Suppressor macrophage (primary cell): Measurements from ENCODE around the gene TUBB6.
A peak's percentile ranks its signal among the peaks of the same experiment; 100 is the strongest.

Experiments used
- DNase-seq, 4 experiments: peaks; one replicate each; pipeline ENCODE4 v3.0.0-alpha.2; 2020 to 2022

The TUBB6 gene

DNA sequence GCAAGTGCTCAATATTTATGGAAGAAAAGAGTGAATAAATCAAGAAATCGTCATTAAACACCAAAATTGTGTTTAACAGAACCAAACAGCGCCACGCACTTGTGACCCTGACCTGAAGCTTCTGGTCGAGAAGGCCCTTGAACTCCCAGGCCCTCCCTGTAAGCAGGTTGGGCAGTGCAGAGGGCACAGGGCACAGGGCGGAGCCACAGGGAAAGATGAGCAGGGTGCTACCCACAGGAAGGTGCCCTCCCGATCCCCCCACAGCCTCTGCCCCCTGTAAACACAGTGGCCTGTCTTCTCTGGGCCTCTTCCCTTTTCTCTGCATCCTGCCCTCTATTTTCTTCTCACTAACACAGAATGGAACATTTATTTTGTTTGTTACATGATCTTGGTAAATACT lies 16.9 kb upstream of the TUBB6 start:
- no peak for DNase-seq

DNA sequence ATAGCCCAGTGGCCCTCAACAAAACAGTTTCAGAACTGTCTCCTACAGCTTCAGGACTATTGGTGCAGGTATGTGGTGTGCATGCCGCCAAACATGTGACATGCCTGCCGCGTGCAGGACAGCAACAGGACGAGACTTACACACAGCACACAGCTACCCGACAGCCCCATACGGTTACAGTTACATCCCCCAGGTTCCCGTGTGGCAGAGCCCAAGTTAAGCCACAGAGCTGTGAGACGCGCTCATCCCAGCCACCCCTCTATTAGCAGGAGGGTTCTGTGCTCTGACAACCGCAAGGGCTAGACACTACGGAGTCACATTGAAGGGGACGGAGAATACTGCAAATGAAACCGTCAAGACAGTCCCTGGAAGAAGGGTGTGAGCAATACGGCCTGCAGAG lies 16.4 kb upstream of the TUBB6 start:
- no peak for DNase-seq

DNA sequence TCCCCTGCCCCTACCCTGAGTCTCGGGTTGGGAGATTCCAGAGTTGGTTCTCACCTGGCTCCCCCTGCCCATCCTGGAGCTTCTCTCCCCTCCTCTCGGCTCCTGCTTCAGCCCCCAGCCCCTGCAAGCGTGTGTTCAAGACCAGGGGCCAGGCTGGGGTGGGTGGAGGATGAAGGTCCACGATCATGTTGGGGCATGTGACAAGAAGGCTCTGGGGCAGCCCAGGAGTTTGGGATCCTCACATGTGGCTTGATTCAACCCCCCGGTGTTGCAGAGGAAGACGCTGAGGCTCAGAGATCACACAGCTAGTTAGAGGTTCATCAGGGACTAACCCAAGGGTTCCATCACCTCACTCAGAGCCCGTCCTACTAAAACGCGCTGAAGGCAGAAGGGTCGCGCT lies 14.2 kb upstream of the TUBB6 start:
- DNase-seq: no peak

DNA sequence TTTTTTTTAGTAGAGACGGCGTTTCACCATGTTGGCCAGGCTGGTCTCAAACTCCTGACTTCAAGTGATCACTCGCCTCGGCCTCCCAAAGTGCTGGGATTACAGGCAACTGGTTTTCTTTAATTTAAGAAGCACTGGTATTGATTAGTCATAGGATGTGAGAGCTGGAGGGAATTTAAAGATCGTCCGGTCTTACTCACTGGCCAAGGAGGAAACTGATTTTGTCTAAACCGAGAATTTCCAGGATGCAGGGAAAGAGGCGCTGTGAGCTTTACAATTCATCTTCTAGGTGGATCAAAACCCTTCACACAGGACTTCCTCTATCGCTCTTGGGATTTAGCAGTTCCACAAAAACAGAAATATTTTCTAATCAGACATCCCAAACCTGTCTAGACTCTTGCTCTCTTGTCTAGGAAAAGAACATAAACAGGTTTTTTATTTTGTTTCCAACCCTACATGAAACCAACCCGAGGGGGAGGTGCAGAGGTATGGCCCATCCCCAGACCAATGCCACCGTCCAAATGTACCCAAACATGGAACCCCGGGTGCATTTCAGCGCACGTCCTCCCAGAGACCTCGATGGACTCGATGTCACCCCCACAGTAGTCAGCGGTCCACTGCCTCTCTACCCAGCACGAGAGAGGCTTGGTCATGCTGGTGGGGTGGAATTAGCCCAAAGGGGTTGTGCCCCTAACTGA lies 12.5 kb upstream of the TUBB6 start:
- no peak for DNase-seq

DNA sequence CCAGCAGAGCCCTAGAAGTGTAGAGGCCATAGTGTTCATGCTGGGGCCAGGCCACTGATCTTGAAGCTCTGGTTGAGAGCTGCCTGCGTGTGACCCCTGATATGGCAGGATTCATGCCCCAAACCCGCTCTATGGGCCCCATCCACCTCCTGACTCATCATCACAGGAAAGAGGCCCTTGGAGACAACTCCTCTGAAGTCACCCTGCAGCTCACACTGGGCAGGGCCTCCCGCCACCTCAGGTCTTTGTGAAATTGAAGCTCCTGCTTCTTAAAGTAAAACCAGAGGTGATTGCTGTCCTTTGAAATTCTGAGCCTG lies 12.0 kb upstream of the TUBB6 start:
- no peak for DNase-seq

DNA sequence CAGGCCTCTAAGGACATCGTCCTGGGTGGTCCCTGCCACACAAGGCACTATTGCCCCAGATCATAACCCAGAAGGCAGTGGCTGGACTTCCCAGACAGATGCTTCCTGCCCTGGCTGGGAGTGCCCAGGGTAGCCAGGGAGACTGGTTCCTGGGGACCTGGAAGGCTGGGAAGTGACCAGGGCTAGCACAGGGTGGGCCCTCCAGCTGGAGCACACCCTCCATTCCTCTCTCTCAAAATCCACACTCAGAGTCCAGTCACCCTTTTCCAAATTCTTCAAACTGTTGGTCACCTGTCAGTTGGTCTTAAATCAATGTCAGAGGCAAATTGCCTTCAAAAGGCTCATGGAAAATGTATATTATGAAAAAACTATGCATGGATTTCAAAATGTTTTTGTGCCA lies 11.6 kb upstream of the TUBB6 start:
- DNase-seq: no peak

DNA sequence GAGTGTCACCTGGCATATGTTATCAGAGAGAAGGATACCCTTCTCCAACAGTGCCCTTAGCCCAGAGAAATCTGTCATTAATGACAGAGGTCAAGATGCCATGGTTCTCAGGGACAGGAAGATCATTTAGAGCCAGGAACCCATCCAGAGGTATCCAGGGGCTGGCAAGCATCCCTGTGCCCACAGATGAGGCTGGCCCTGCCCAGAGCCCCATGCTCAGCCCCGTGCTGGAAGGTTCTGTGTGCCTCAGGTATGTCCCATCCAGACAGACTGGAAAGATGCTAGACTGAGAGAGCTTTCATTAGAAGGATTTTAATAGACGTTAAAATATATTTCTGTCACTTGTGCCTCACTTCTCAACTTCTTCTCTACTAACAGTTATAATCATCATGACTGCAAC lies 8.2 kb upstream of the TUBB6 start:
- no peak for DNase-seq

DNA sequence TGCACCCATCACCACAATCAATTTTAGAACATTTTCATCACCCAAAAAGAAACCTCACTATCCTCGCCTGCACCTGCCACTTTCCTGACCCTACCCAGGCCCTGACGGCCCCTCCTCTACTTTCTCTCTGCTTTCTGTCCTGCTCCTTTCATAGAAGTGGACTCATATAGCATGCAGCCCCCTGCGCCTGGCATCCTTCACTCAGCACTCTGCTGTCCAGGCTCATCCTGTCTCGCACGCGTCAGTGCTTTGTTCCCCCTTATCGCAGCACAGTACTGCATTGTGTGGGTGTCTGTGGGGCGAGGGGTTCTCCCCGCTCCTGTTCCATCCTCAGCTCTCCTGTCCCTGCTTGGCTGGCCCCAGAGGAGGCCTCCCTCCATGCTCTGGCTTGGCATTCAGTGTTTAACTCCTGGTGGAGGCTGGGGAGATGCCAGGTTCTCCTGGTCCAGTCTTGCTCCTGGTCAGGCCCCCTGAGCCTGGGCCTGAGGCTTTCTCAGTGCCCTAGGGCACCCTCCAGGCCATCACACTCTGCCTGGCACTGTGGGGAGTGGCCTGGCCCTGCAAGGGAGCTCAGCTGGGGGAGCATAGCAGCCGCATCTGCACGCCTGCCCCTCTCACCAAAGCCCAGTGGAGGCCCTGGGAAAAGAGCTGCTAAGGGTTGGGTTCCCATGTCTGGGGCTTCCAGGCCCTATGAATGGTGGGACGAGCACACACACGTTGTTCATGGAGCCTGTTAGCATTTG lies 6.6 kb upstream of the TUBB6 start:
- no peak for DNase-seq

DNA sequence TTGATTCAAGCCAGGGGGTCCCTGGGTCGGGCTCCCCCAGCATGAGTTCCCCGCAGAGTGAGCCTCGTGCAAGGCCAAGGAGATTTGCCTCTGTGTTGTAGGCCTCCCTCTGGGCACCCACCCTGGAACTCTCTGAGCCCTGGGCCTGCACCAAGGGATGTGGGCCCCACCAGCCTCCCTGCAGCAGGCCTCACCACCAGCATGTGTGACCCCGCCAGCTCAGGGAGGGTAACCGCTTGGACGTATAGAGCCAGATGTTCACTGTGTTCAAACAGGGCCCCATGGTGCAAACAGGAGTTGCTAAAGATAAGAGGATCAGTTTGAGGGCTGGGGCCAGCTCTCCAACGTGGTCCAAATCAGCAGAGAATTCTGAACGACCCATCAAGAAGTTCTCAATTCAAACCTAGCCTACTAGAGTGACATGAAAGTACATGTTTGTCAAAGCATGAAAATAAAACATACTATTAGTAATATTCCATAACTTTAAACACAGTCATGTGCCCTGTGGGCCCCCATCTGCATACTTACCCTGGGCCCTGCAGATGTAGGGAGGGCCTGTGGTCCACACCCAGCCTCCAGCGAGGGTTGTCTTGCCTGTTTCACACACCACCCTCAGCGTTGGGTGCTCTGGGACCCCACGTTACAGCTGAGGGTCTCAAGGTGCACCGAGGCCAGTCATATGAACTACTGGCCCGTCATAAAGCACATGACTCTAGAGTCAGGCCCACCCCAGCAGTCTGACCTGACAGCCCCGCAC lies 5.5 kb upstream of the TUBB6 start:
- DNase-seq: no peak

DNA sequence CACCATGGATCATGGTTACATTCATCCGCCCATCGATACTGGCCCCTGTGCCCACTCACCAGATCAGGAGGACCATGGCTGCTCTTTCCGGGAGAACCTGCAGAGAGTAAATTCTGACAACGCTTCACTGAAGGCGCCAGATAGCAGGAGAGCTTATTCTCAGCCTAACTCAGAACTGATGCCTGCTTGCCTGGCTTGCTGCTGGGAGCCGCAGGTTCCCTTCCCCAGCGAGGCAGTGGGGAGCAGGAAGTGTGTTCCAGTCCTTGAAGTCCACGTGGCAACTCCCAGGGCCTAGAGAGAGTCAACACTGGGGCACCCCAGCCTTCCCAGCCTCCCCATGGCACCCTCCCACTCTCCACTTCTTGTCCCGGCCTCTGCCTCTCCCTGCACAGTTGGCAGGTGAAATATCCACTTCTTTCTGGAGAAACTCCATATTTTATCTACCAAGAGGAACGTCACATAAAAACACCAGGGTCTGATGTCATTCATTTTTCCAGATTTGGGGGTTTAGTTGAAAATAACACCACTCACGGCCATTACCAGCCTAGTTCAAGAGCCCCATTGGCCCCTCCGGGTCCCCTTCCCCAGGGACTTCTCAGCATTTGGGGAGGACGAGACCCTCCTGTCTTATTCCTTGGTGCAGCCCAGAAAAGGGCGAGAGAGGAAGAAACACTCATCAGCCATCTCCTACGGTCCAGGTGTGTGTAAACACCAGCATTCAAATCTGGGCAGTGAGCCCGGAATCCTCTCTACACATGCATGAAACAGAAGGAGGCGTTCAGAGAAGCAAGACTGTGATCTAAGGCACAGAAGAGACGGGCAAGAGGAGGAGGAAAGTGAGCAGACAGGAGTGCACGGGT lies 3.5 kb upstream of the TUBB6 start:
- no peak for DNase-seq

DNA sequence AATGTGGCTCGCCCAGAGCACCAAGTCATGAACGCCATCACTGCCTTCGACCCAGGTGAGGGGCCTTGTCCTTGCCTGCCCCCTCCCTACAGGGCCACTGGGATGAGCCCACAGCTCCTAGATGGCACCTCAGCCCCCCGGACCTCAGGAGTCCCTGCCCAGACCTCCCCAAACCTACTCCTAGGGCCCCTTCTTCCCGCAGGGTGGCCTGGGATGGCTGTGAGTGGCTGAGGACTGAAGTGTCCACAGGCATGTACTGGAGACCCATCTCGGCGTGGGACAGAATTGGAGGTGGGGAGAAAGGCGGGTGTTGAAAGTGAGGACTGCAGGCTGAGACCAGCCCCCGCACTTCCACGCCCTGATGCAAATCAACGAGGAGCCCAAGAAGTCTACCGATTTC lies 2.8 kb upstream of the TUBB6 start:
- no peak for DNase-seq

DNA sequence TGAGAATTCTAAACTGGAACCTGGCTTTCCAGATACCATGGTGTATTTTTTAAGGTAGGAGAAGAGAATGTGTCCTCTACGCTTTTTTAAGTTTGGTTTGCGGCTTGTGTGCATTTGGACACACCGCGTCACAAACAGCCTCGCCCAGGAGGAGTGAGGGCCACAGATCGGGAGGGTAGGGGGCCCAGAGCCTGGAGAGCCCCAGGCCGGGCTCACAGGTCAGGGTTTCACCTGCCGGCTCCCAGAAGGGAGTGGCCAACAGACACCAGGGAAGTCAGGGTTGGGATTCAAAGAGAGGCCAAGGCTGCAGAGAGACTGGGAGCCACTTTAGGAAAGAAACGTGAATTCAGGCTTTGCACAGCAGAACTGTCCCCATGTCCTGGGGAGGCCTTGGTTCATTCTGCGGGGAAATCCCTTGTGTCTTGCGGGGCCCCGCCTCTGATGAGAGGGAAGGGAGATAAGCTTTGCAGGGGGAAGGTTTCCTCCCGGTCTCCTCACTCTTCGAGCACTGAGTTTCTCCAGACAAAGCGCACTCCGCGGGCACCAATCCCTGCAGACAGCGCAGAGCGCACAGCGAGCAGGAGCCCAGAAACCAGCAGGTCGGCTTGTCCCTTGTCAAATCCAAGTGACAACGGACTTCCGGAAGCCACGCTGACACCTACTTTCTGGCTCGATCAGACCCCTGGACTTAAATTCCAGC lies 2.0 kb upstream of the TUBB6 start:
- DNase-seq: no peak

DNA sequence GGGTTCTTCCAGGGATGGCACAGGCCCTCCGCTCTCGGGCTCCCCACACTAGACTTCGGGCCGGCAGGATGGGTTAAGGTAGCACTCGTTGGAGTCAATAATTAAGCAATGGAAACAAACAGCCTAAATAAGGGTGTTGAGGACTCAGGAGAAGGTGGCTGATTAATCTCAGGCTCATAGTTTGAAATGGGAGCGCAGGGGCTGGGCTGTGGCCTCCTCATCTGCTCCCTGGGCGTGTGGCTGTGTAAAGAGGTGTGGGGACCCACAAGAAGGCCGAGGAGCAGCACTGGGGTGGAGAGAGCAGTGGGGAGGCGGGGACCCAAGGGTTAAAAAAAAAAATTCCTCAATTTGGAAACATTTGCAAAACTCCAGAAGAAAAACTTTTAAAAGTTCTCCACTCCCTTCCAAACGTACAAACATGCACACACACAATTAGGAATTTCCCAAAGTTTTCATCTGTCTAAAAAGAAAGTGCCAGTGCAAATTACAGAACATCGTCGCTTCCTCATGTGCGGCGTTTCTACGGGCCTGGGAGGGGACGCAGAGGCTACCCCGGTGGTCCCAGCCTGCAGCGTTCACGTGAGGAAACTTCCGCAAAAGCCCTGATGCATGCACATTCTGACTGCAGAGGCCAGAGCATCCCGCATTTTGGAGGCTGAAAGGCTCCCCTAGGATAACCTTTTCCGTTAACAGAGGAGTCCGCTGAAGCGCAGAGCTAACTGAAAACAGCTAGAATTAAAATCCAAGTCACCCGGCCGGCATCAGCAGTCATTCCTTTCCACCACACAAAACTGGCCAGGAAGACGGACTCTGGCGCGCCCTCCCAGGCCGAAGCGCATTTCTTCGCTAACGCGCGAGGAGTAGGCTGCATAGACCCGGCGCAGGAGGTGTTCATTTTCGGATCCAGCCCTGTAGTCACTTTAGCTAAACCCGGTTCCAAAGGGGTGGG lies 1.0 kb upstream of the TUBB6 start:
- DNase-seq: peak; percentile 49 to 73 (median 64)

DNA sequence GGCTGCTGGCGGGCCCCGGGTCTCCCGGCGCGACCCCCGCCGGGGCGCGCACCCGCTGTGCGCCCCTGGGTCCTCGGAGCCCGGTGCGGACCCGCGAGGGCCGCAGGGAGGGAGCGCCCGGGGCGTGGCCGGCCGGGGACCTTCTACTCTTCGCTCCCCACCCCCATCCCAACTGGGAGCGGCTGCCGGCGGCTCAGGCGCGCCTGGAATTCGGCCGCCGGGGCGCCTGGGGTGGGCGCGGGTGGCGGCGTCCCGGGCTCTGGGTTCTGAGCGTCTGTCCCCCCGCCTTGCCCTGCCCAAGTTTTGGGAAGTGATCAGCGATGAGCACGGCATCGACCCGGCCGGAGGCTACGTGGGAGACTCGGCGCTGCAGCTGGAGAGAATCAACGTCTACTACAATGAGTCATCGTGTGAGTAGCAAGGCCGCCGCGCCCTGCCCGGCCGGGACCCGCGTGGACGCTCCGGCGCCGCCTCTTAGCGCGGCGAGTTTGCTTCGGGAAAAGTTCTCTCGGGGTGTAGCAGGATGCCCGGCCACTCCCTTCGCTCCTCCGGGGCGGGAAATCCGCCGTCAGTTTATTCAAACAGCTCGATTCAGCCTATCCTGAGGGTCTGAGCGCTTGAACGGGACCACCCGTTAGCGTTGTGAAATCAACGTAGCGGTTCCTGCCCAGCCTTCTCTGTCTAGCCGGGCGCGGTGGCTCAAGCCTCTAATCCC lies 502 bp downstream of the TUBB6 start:
- DNase-seq: peak; percentile 92 to 95 (median 94)

DNA sequence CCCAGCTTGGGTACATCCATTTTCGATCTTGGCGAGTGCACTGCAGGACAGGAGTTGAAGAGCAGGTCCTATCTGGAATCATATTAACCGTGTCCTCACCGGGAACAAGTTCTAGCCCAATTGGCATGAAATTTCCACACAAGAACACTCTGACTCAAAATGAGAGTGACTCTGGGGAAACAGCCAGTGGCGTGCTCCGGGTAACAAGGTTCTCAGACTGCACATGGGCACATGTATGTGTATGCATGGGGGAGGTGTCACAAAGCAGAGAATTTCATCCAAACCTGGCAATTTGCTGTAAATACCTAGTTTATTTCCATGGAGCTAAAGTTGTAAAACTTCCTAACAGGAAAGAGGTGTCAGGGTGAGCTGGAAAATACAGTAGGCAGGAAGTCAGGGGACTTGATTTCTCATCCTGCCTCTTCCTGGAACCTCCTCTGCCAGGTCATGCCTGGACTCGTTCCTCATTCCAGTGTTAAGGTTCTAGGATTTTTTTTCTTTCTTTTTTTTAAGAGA lies 1.7 kb downstream of the TUBB6 start:
- peak; percentile 10 to 47 (median 34) for DNase-seq

DNA sequence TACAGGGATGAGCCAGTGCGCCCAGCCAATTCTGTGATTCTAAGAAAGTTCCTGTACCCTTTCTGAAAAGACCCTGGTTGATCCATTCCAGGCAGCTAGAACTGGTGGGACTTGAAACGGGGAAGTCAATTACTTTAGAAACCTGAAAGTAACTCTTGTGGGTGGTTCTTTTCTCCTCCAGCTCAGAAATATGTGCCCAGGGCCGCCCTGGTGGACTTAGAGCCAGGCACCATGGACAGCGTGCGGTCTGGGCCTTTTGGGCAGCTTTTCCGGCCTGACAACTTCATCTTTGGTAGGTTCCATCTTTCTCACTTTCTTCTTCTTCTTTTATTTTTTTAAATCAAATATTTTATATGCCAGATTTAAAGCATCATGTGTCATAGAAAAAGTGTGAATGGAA lies 2.7 kb downstream of the TUBB6 start:
- DNase-seq: peak in 1 of 4 experiments; percentile 32

DNA sequence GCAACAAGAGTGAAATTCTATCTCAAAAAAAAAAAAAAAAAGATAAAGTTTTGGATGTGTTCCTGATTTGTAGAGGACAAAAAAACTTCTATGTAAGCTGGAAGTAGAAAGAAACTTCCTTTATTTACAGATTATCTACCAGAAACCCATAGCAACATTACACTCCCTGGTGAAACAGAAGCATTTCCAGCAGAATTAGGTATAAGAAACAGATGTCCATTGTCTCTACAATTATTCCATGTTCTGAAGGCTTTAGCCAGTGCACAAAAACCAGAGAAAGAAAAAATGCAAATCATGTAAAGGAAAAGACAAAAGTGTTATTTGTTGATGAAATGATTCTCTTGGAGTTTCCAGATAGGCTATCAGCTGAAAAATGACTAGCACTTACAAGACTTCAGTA lies 4.9 kb downstream of the TUBB6 start:
- DNase-seq: no peak

DNA sequence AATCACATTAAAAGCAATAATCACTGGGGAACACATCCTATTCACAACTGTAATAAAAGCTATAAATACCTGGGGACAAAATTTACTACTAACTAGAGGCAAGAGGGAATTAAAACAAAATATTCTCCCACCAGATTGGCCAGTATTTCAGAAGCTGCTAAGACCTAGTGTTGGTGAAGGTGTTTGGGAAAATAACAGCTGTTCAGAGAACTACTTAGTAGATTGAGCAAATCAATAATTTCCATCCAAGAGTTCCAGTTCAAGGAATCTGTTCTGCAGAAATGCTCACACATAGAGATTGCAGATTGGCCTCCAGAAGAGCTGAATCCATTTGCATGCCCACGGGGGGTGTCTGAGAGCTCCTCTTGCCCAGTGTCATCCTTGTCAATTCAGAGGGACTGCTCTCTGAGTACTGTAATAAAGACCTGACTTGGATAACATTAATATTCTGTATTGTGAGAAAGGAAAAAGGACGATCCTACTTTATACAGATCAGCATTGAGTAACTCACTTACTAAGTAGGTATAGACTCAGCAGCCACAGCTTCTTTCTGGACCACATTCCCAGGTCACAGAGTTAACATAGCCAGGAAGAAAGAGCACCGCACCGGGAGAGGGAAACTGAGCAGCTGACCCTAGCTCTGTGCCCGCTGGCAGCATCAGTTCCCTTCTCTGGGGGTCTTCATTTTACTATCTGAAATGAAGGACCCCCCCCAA lies 5.6 kb downstream of the TUBB6 start:
- DNase-seq: no peak

DNA sequence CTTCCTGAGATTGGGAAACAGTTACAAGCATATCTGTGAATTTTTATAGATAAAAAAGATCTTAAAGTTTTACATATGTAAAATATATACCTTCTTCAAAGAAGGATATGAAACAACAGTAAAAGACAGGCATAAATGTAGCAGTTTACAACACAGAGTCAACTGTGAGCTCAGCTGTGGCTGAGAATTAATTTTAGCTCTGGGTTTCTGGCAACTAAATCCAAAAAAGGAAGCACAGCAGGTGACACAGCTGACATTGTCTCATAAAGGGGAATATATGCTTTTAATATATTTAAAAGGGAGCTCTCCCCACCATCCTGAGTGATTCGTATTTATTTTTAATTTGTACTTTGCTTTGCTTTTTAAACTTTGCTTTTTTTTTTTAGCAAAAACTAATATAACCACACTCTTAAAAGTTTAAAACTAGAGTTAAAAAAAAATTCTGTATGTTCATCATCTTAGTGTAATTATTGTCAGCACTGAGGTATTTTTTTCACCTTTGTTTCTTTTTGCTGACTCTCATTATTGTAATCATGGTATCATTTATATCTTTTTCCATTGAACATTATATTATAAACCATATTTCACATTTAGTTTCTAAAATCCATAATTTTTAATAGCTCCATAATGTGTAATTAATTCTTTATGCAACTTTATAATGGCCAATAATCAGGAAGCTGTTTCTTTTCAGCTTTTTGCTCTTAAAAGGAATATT lies 6.7 kb downstream of the TUBB6 start:
- DNase-seq: peak; percentile 18 to 65 (median 56)
